Muscle layer of duodenum (tissue), 2 donors: Measurements from ENCODE around the gene CEP112.
"Not testable (repeated sequence)": the region's sequence is repeated elsewhere in the genome, so short reads cannot be mapped to it uniquely, and the experiment has no call there.

Experiments
- H3K27ac ChIP-seq: one replicate; pipeline ENCODE4 v1.7.0; 2013; ENCODE audit warnings: mild to moderate bottlenecking, low read length
- H3K27me3 ChIP-seq: one replicate; pipeline ENCODE4 v1.7.0; 2013; ENCODE audit warnings: low read depth, mild to moderate bottlenecking, control low read depth, low read length
- H3K36me3 ChIP-seq, 2 donors: one replicate each; pipeline ENCODE4 v1.7.0; 2013; ENCODE audit warnings: low read length in 2 of 2, control low read depth in 1 of 2, mild to moderate bottlenecking in 1 of 2; ENCODE audit not compliant: insufficient read depth in 2 of 2, control insufficient read depth in 1 of 2
- H3K4me1 ChIP-seq, 2 donors: one replicate each; pipeline ENCODE4 v1.7.0; 2013; ENCODE audit warnings: low read length in 2 of 2, mild to moderate bottlenecking in 2 of 2, control low read depth in 1 of 2, moderate library complexity in 1 of 2; ENCODE audit not compliant: insufficient read depth in 2 of 2, control insufficient read depth in 1 of 2
- H3K4me3 ChIP-seq, 2 donors: one replicate each; pipeline ENCODE4 v1.7.0; 2013; ENCODE audit warnings: low read length in 2 of 2, low read depth in 1 of 2, mild to moderate bottlenecking in 1 of 2
- H3K9me3 ChIP-seq, 2 donors: one replicate each; pipeline ENCODE4 v1.7.0; 2013; ENCODE audit warnings: low read length in 2 of 2, control low read depth in 1 of 2, mild to moderate bottlenecking in 1 of 2; ENCODE audit not compliant: control insufficient read depth in 1 of 2
- donor health status: healthy.

The CEP112 gene

DNA sequence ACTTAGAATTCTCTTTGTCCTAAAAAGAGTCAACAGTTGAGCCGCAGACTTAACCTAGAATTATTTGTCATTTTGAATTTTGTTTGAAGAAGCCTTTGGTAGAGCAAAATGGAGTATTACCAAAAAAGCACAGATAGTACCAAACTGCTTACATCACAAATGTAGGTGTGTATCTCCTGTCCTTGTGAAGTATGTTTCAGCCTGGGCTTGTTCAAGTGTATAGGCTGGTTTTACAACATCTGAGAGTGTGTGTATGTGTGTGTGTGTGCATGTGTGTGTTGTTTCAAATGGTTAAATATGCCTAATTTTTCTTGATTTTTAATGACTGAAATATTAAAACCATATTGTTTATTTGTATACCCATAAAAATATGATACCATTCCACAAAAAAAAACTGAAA, 441.8 kb downstream of the CEP112 start:
- Histone ChIP-seq H3K4me3 (no peak overlapping the region), H3K36me3 (no peaks in the 10 kb centered on the region), H3K4me1 (peaks cover 7 to 14% of the 10 kb centered on the region in 2 donors), H3K9me3 (no peaks in the 10 kb centered on the region), H3K27ac (no peak overlapping the region), H3K27me3 (no peaks in the 10 kb centered on the region)

- peaks cover 7 to 14% of the 10 kb centered on the region in 2 donors for H3K4me1 ChIP-seq
- H3K36me3 ChIP-seq, result no peaks in the 10 kb centered on the region
- no peaks in the 10 kb centered on the region for H3K9me3 ChIP-seq
- H3K4me3 ChIP-seq, result no peak overlapping the region
- no peak overlapping the region for H3K27ac ChIP-seq
- no peaks in the 10 kb centered on the region for H3K27me3 ChIP-seq
Observed at GRCh38 chr17:65749479-65749878, 442.5 kb downstream of the CEP112 start.

DNA sequence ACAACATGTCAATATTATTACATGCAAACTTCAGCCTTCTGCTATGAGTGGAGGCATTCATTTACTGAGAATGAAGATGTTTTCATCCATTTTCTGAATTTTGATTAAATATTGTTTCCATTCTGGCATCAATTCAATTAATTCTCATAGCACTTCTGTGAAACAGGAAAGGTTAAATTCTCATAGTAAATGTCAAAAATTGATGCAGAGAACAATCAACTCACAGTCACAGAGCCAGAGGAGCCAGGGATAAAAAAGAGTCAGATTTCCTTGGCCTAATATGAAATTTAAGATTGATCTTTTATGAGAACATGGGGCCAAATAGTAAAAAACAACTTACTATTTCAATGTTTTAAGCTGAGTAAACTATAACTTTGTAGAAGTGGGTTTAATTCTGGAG, 446.7 kb downstream of the CEP112 start:
- Histone ChIP-seq H3K9me3 (no peaks in the 10 kb centered on the region), H3K4me1 (peaks cover 0 to 4% of the 10 kb centered on the region in 2 donors), H3K27me3 (no peaks in the 10 kb centered on the region), H3K4me3 (no peak overlapping the region), H3K36me3 (no peaks in the 10 kb centered on the region), H3K27ac (no peak overlapping the region)

DNA sequence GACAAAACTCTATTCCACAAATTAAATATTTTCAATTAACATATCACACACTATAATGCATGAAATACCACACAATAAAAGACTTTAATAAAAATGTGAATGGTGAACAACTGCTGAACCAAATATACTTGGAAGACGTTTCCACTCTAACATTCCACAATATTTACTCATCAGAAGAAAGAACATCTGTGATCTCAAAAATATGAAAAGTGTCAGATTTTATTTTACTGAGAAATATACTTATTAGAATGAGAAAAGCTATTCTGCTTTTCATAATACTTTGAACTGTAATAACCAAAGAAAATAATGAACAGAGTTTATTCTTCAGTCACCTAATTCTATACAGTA, 448.7 kb downstream of the CEP112 start:
- H3K9me3 ChIP-seq, result peaks cover 0 to 3% of the 10 kb centered on the region in 2 donors
- no peaks in the 10 kb centered on the region for H3K27me3 ChIP-seq
- peaks cover 0 to 6% of the 10 kb centered on the region in 2 donors for H3K36me3 ChIP-seq
- peaks cover 0 to 4% of the 10 kb centered on the region in 2 donors for H3K4me1 ChIP-seq
- no peak overlapping the region for H3K27ac ChIP-seq
- no peak overlapping the region for H3K4me3 ChIP-seq

DNA sequence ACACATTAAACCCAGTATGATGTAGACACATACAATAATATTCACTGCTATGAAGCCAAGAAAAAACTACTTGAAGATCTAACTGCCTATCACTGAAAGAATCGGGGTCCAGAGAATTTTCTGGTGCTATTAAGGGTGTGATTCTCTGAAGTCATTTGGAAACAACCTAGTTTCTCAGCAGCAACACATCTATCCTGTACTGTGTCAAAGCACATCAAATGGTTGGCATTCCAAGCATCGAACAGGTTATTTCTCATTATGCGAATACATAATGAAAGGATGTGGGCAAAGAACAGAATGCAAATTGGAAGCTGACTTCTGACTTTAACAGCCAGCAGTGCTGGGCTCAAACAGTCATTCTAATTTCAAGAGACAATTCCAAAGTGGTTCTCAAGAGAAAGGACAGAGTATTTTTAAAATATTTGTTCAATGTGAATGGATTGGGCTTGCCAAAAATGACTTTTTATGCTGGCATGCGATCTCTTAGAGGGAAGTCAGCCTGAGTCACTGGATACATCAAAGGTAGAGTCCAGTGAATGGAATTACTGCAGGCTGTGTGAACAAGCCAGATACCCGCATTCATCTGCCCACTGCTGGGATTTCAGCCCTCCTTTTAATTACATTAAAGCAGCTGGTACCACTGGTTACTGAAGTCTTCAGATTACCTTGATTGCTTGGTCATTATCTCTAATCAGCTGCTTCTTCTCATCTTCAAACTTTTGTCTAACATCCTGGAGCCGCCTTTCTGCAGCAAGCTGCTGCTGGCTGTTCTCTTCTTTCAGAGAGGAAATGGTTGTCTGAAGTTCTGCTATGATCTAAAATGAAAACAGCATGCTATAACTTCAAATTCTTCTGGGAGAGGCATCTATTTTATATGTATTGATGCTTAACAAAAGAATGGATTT, 449.3 kb downstream of the CEP112 start:
- Histone ChIP-seq H3K9me3 (peaks cover 0 to 3% of the 10 kb centered on the region in 2 donors), H3K27ac (peak overlapping the region; percentile 8), H3K36me3 (peaks cover 0 to 6% of the 10 kb centered on the region in 2 donors), H3K27me3 (no peaks in the 10 kb centered on the region), H3K4me3 (no peak overlapping the region), H3K4me1 (peaks cover 0 to 4% of the 10 kb centered on the region in 2 donors)

- H3K27ac ChIP-seq, result no peak overlapping the region
- H3K27me3 ChIP-seq, result no peaks in the 10 kb centered on the region
- H3K4me3 ChIP-seq, result no peak overlapping the region
- H3K9me3 ChIP-seq, result peaks cover 0 to 3% of the 10 kb centered on the region in 2 donors
- peaks cover 0 to 6% of the 10 kb centered on the region in 2 donors for H3K36me3 ChIP-seq
- H3K4me1 ChIP-seq, result peaks cover 0 to 4% of the 10 kb centered on the region in 2 donors
Observed at GRCh38 chr17:65741710-65742109, 450.2 kb downstream of the CEP112 start.

- Histone ChIP-seq H3K27me3 (no peaks in the 10 kb centered on the region), H3K9me3 (peaks cover 0 to 3% of the 10 kb centered on the region in 2 donors), H3K4me3 (no peak overlapping the region), H3K27ac (no peak overlapping the region), H3K4me1 (peaks cover 0 to 3% of the 10 kb centered on the region in 2 donors), H3K36me3 (peaks cover 0 to 6% of the 10 kb centered on the region in 2 donors)
Observed at GRCh38 chr17:65739034-65739433, 452.9 kb downstream of the CEP112 start.

- Histone ChIP-seq H3K9me3 (peaks cover 0 to 3% of the 10 kb centered on the region in 2 donors), H3K36me3 (peaks cover 0 to 6% of the 10 kb centered on the region in 2 donors), H3K4me1 (no peaks in the 10 kb centered on the region), H3K27ac (no peak overlapping the region), H3K4me3 (no peak overlapping the region), H3K27me3 (no peaks in the 10 kb centered on the region)
Observed at GRCh38 chr17:65737451-65737850, 454.5 kb downstream of the CEP112 start.

- no peaks in the 10 kb centered on the region for H3K4me1 ChIP-seq
- no peak overlapping the region for H3K27ac ChIP-seq
Observed at GRCh38 chr17:65733314-65733713, 458.6 kb downstream of the CEP112 start.

GRCh38 chr17:65732667-65733066, 459.3 kb downstream of the CEP112 start:
- not testable (repeated sequence) for H3K27ac ChIP-seq, H3K36me3 ChIP-seq, H3K4me1 ChIP-seq, H3K9me3 ChIP-seq, H3K4me3 ChIP-seq, H3K27me3 ChIP-seq

More at GRCh38 chr17:65733314-65733713, 458.6 kb downstream of the CEP112 start:
- Histone ChIP-seq H3K36me3 (no peaks in the 10 kb centered on the region), H3K27me3 (no peaks in the 10 kb centered on the region), H3K9me3 (no peaks in the 10 kb centered on the region), H3K4me3 (no peak overlapping the region)

DNA sequence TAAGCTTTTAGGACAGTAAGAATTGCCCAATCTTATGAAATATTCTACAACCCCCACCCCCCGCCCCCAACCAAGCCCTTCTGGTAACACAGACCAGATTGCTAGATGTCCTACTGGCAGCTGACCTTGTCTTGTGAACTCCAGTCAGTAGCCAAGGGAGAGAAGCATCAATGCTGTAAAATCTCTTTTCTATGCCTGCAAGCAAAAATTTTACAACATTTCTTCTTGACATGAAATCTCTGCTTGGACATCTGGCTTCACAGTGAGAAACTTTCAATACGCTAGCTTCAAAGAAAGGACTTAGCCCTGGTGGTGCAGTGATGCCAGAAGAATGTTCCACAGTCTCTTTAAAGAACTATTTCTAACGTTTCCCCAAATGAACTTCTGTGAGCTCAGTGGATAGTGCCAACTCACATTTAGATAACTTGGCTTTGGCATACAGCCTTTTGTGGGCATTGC, 461.2 kb downstream of the CEP112 start:
- Histone ChIP-seq H3K4me1 (peaks cover 0 to 7% of the 10 kb centered on the region in 2 donors), H3K27ac (no peak overlapping the region), H3K4me3 (no peak overlapping the region), H3K36me3 (no peaks in the 10 kb centered on the region), H3K27me3 (no peaks in the 10 kb centered on the region), H3K9me3 (no peaks in the 10 kb centered on the region)
